ENCODE data around the gene RXRA.

RXRA gene

GRCh38 chr9:134458207-134459108, 132.2 kb downstream of the RXRA start:
- no peak for TF ChIP-seq CTCF (IDR thresholded peaks at IDR 0.05; ENCODE audit: low read depth, low read length)
- DNase-seq (ENCODE audit: low read depth in 2 of 2) = peak; percentile 45 to 58

GRCh38 chr9:134459164-134459563, 132.9 kb downstream of the RXRA start:
- DNase-seq (ENCODE audit: low read depth in 2 of 2) = no peak
- no peak for TF ChIP-seq CTCF (IDR thresholded peaks at IDR 0.05; ENCODE audit: low read depth, low read length)
- no peak overlapping the region for H3K4me3 ChIP-seq (replicated peaks in 1 of 2; ENCODE audit: low read depth in 2 of 2, low read length in 2 of 2)

More at GRCh38 chr9:134458207-134459108, 132.2 kb downstream of the RXRA start:
- no peak overlapping the region for H3K4me3 ChIP-seq (replicated peaks in 1 of 2; ENCODE audit: low read depth in 2 of 2, low read length in 2 of 2)

GRCh38 chr9:134459573-134459972, 133.3 kb downstream of the RXRA start:
- TF ChIP-seq CTCF (IDR thresholded peaks at IDR 0.05; ENCODE audit: low read depth, low read length) = no peak
- H3K4me3 ChIP-seq (replicated peaks in 1 of 2; ENCODE audit: low read depth in 2 of 2, low read length in 2 of 2) = no peak overlapping the region
- DNase-seq (ENCODE audit: low read depth in 2 of 2) = no peak

- H3K4me3 ChIP-seq (replicated peaks in 1 of 2; ENCODE audit: low read depth in 2 of 2, low read length in 2 of 2) = no peak overlapping the region
- no peak for DNase-seq (ENCODE audit: low read depth in 2 of 2)
- no peak for TF ChIP-seq CTCF (IDR thresholded peaks at IDR 0.05; ENCODE audit: low read depth, low read length)
These were observed 134.0 kb downstream of the RXRA start for GRCh38 chr9:134460206-134460605.

- no peak overlapping the region for H3K4me3 ChIP-seq (replicated peaks in 1 of 2; ENCODE audit: low read depth in 2 of 2, low read length in 2 of 2)
- TF ChIP-seq CTCF (IDR thresholded peaks at IDR 0.05; ENCODE audit: low read depth, low read length) = no peak
- DNase-seq (ENCODE audit: low read depth in 2 of 2) = no peak
These were observed 134.6 kb downstream of the RXRA start for GRCh38 chr9:134460896-134461295.

- DNase-seq (ENCODE audit: low read depth in 2 of 2) = peak in 1 of 2 donors; percentile 56
- H3K4me3 ChIP-seq (replicated peaks in 1 of 2; ENCODE audit: low read depth in 2 of 2, low read length in 2 of 2) = no peak overlapping the region
- TF ChIP-seq CTCF (IDR thresholded peaks at IDR 0.05; ENCODE audit: low read depth, low read length) = no peak
These were observed 135.2 kb downstream of the RXRA start for GRCh38 chr9:134461426-134461982.

All from cardiac fibroblast (primary cell).